H1 (cell line): Measurements from ENCODE around the gene TRIM62.

Experiments
- CBX8 ChIP-seq: fragments of 300-800, 300-1000 bp; sonication (generic); IDR thresholded peaks from 2 replicates; pipeline ENCODE4 v1.7.1; 2016; ENCODE audit warnings: low read depth, low read length, borderline replicate concordance
- CEBPB ChIP-seq: IDR thresholded peaks from 2 replicates; pipeline ENCODE4 v1.6.1; 2012; ENCODE audit warnings: low read depth, low read length
- EP300 ChIP-seq, 2 experiments: IDR thresholded peaks; 1 replicate in 1 of 2; 2 replicates in 1 of 2; pipeline ENCODE4 v1.6.1; 2011 to 2012; ENCODE audit warnings: low read depth in 2 of 2, low read length in 2 of 2, mild to moderate bottlenecking in 2 of 2, borderline replicate concordance in 1 of 2, inconsistent platforms in 1 of 2, moderate library complexity in 1 of 2
- EZH2 ChIP-seq: fragments of 200-600 bp; sonication (generic); IDR thresholded peaks from 2 replicates; pipeline ENCODE4 v1.7.1; 2012; ENCODE audit warnings: low read depth, mild to moderate bottlenecking, moderate library complexity, low read length, inconsistent platforms; ENCODE audit not compliant: severe bottlenecking
- JUND ChIP-seq: IDR thresholded peaks from 2 replicates; pipeline ENCODE4 v1.6.1; 2011; ENCODE audit warnings: mild to moderate bottlenecking, improper control_type of control experiment, low read length
- NRF1 ChIP-seq: IDR thresholded peaks from 2 replicates; pipeline ENCODE4 v1.6.1; 2011; ENCODE audit warnings: mild to moderate bottlenecking, low read depth, low read length, improper control_type of control experiment
- POLR2A ChIP-seq, 2 experiments: IDR thresholded peaks; 1 replicate in 1 of 2; 2 replicates in 1 of 2; pipeline ENCODE4 v1.6.1; 2011; ENCODE audit warnings: low read depth in 2 of 2, low read length in 2 of 2, mild to moderate bottlenecking in 2 of 2; ENCODE audit errors: control extremely low read depth in 1 of 2
- RAD21 ChIP-seq, 2 experiments: IDR thresholded peaks in 1 of 2; conservative IDR thresholded peaks in 1 of 2; 2 replicates each; pipeline ENCODE4 v1.6.1; 2011; ENCODE audit warnings: low read depth in 2 of 2, low read length in 2 of 2, improper control_type of control experiment in 1 of 2, inconsistent platforms in 1 of 2, mild to moderate bottlenecking in 1 of 2, moderate library complexity in 1 of 2
- RBBP5 ChIP-seq: IDR thresholded peaks from 2 replicates; pipeline ENCODE4 v1.7.1; 2012; ENCODE audit warnings: low read depth, mild to moderate bottlenecking, inconsistent platforms, low read length, moderate library complexity, borderline replicate concordance
- SP2 ChIP-seq: IDR thresholded peaks from 2 replicates; pipeline ENCODE4 v1.6.1; 2012; ENCODE audit warnings: mild to moderate bottlenecking, low read length, inconsistent platforms
- TF ChIP-seq, protein P1 (sequence below): IDR thresholded peaks from 2 replicates; pipeline ENCODE4 v1.6.1; 2012; ENCODE audit warnings: low read length, inconsistent platforms
- TF ChIP-seq, protein P2 (sequence below), 3 experiments: IDR thresholded peaks; 1 replicate in 2 of 3; 2 replicates in 1 of 3; pipeline versions ENCODE4 v1.5.1 to v1.6.1; 2011; ENCODE audit warnings: low read length in 3 of 3, mild to moderate bottlenecking in 3 of 3, inconsistent platforms in 2 of 3, low read depth in 1 of 3, moderate library complexity in 1 of 3; ENCODE audit not compliant: insufficient read depth in 1 of 3; ENCODE audit errors: control extremely low read depth in 1 of 3

DNA sequence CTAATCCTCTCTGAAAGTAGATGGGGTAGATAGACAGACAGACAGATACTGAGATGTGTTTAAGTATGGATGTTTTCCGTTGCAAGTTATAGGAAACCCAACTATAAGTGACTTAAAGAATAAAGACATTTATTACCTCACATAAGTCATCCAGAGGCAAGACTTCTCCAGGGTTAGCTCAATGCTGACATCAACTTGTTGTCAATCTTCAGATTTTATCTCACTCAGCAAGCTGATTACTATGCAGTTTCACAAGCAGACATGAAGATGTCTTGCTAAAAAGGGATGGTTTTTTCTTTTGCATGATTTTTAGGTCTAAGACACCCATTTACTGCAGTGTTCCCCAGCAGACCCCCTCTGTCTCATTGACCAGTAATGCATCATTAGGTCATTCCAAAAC is 43.7 kb upstream of the TRIM62 start:
- no peak for TF ChIP-seq EZH2
- TF ChIP-seq JUND, result no peak
- TF ChIP-seq POLR2A (IDR thresholded peaks at IDR 0.05; ENCODE audit: control extremely low read depth in 1 of 2, low read depth in 2 of 2, low read length in 2 of 2), result no peak
- TF ChIP-seq, protein P1, sequence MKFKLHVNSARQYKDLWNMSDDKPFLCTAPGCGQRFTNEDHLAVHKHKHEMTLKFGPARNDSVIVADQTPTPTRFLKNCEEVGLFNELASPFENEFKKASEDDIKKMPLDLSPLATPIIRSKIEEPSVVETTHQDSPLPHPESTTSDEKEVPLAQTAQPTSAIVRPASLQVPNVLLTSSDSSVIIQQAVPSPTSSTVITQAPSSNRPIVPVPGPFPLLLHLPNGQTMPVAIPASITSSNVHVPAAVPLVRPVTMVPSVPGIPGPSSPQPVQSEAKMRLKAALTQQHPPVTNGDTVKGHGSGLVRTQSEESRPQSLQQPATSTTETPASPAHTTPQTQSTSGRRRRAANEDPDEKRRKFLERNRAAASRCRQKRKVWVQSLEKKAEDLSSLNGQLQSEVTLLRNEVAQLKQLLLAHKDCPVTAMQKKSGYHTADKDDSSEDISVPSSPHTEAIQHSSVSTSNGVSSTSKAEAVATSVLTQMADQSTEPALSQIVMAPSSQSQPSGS, result no peak
- TF ChIP-seq, protein P2, sequence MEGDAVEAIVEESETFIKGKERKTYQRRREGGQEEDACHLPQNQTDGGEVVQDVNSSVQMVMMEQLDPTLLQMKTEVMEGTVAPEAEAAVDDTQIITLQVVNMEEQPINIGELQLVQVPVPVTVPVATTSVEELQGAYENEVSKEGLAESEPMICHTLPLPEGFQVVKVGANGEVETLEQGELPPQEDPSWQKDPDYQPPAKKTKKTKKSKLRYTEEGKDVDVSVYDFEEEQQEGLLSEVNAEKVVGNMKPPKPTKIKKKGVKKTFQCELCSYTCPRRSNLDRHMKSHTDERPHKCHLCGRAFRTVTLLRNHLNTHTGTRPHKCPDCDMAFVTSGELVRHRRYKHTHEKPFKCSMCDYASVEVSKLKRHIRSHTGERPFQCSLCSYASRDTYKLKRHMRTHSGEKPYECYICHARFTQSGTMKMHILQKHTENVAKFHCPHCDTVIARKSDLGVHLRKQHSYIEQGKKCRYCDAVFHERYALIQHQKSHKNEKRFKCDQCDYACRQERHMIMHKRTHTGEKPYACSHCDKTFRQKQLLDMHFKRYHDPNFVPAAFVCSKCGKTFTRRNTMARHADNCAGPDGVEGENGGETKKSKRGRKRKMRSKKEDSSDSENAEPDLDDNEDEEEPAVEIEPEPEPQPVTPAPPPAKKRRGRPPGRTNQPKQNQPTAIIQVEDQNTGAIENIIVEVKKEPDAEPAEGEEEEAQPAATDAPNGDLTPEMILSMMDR (IDR thresholded peaks at IDR 0.05; ENCODE audit: control extremely low read depth in 1 of 3, insufficient read depth in 1 of 3, low read depth in 1 of 3, low read length in 3 of 3), result no peak
- no peak for TF ChIP-seq RBBP5
- TF ChIP-seq NRF1, result no peak
- TF ChIP-seq RAD21 (IDR thresholded peaks at IDR 0.05 in 1 of 2, conservative IDR thresholded peaks at IDR 0.05 in 1 of 2; ENCODE audit: low read depth in 2 of 2, low read length in 2 of 2), result no peak
- no peak for TF ChIP-seq CEBPB
- TF ChIP-seq CBX8, result no peak
- no peak for TF ChIP-seq EP300 (IDR thresholded peaks at IDR 0.05; ENCODE audit: borderline replicate concordance in 1 of 2, low read depth in 2 of 2, low read length in 2 of 2)
- TF ChIP-seq SP2, result no peak
